ENCODE results near the gene SLC27A4. TPM values are rescaled to one million over a fixed set of nuclear protein-coding genes. Genes with fewer than 3 reads are reported as not detected.

SLC27A4 gene
- total and polyA plus RNA-seq, 2 of the 13 experiments (the other 11 are each of a cell fraction or from before 2014, with no cell fraction given): 10.6 to 18.8 TPM

- TF ChIP-seq ZNF407 (CRISPR knock-in tag; IDR thresholded peaks at IDR 0.05; ENCODE audit: not compliant biosample characterization) (no peak), ZIK1 (CRISPR knock-in tag; IDR thresholded peaks at IDR 0.05; ENCODE audit: borderline replicate concordance, low read depth) (no peak), NONO (IDR thresholded peaks at IDR 0.05) (no peak), NONO (CRISPR knock-in tag; conservative IDR thresholded peaks at IDR 0.05) (peak; percentile 18; the same call in 1 of the 2 replicates), SIX4 (CRISPR knock-in tag; IDR thresholded peaks at IDR 0.05) (no peak), NCOA1 (CRISPR knock-in tag; IDR thresholded peaks at IDR 0.05) (no peak), KDM6A (CRISPR knock-in tag; IDR thresholded peaks at IDR 0.05; ENCODE audit: low read depth) (no peak), THAP8 (CRISPR knock-in tag; IDR thresholded peaks at IDR 0.05; ENCODE audit: borderline replicate concordance) (no peak), ZBTB20 (CRISPR knock-in tag; IDR thresholded peaks at IDR 0.05; ENCODE audit: borderline replicate concordance, low read depth) (no peak), ZNF556 (CRISPR knock-in tag; IDR thresholded peaks at IDR 0.05; ENCODE audit: borderline replicate concordance) (peak; percentile 32; the same call in 1 of the 2 replicates), NRL (CRISPR knock-in tag; IDR thresholded peaks at IDR 0.05; ENCODE audit: borderline replicate concordance) (peak; percentile 89), MIXL1 (CRISPR knock-in tag; IDR thresholded peaks at IDR 0.05) (peak; percentile 72), ZNF670 (CRISPR knock-in tag; IDR thresholded peaks at IDR 0.05; ENCODE audit: borderline replicate concordance) (no peak), AGO1 (IDR thresholded peaks at IDR 0.05; ENCODE audit: low read depth, low read length, poor library complexity, severe bottlenecking) (no peak), TFE3 (CRISPR knock-in tag; IDR thresholded peaks at IDR 0.05) (no peak), FOSL1 (CRISPR knock-in tag; IDR thresholded peaks at IDR 0.05; ENCODE audit: borderline replicate concordance) (no peak), NPAS2 (CRISPR knock-in tag; IDR thresholded peaks at IDR 0.05; ENCODE audit: borderline replicate concordance) (no peak), CC2D1A (CRISPR knock-in tag; IDR thresholded peaks at IDR 0.05) (no peak), ZNF441 (CRISPR knock-in tag; IDR thresholded peaks at IDR 0.05; ENCODE audit: borderline replicate concordance) (0 out of 2 replicates have a peak, but pooled peaks have one; percentile 29)
Observed at GRCh38 chr9:128370752-128371629, 30.7 kb downstream of the SLC27A4 start, which contains the start of gene URM1 (continued).
